MM.1S (cell line): ENCODE measurements around the gene MAT1A.

ENCODE experiments used
- EZH2 ChIP-seq: fragments of 300-600 bp; sonication (generic); optimal IDR thresholded peaks from 2 replicates; pipeline ENCODE3; 2017; ENCODE audit warnings: low read depth, mild to moderate bottlenecking, antibody characterized with exemption, low read length, mixed read lengths
- TF ChIP-seq, protein P1 (sequence below): fragments of 300-600 bp; sonication (generic); IDR thresholded peaks from 2 replicates; pipeline ENCODE4 v1.5.1; 2016; ENCODE audit warnings: antibody characterized with exemption, low read length, mixed read lengths

DNA sequence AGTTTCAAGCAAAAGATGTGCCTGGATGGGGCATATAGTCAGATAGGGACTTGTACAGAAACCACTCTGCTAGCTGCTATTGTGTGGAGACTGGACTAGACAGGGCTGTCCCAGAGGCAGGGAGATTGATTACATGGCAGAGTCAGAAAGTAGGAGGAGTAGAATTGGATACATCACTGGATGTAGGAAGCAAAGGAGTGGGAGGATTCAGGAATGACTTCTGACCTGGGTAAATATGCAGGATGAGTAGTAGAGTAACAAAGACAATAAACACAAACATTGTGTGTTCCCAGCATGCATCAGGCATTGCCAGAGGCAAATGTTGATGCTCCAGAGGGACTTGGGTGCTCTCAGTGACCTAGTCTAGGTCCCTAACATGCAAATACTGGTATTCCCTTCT, 30.9 kb upstream of the MAT1A start:
- TF ChIP-seq, protein P1, sequence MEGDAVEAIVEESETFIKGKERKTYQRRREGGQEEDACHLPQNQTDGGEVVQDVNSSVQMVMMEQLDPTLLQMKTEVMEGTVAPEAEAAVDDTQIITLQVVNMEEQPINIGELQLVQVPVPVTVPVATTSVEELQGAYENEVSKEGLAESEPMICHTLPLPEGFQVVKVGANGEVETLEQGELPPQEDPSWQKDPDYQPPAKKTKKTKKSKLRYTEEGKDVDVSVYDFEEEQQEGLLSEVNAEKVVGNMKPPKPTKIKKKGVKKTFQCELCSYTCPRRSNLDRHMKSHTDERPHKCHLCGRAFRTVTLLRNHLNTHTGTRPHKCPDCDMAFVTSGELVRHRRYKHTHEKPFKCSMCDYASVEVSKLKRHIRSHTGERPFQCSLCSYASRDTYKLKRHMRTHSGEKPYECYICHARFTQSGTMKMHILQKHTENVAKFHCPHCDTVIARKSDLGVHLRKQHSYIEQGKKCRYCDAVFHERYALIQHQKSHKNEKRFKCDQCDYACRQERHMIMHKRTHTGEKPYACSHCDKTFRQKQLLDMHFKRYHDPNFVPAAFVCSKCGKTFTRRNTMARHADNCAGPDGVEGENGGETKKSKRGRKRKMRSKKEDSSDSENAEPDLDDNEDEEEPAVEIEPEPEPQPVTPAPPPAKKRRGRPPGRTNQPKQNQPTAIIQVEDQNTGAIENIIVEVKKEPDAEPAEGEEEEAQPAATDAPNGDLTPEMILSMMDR, result no peak
- no peak for TF ChIP-seq EZH2
